Measurements from ENCODE around the gene PCNX2.

DNA sequence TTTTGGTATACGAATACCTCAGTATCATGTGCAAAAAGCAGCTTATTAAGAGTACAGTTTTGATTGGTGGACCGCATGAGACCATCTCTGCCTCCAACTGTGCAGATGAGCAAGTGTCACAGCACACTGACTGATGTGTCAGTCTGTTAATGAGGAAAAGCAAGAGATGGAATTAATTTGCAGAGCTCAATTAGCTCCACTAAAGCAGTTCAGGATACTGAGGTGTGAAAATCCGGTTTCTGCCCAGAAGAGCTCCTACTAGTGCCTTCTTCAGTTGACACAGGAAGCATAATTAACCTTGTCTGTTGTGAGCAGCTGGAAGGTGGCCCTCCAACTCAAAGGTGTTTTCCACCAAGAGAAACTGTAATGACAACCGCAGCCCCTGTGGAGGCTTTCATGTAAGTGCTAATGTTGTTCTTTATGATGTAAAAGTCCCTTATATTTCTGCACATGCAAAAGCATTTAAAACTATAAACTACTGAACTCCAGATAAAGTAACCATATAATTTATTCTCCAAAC, 44.3 kb downstream of the PCNX2 start:
- TF ChIP-seq CTCF (IDR thresholded peaks at IDR 0.05) (no peak), EZH2 (IDR thresholded peaks at IDR 0.05; ENCODE audit: borderline replicate concordance, insufficient read depth, low read depth, low read length, poor library complexity, severe bottlenecking) (no peak)

Measured in B cell (primary cell).